HG02884 (cell line): ENCODE results near the gene HSD17B10.
"Not testable (repeated sequence)": the region's sequence is repeated elsewhere in the genome, so short reads cannot be mapped to it uniquely, and the experiment has no call there.

Source experiments
- ATAC-seq: cut with Tn5 transposase; IDR thresholded peaks from one replicate; pipeline ENCODE4 v1.9.1; 2021; ENCODE audit warnings: mild to moderate bottlenecking, moderate library complexity; ENCODE audit not compliant: unreplicated experiment

HSD17B10 gene

DNA sequence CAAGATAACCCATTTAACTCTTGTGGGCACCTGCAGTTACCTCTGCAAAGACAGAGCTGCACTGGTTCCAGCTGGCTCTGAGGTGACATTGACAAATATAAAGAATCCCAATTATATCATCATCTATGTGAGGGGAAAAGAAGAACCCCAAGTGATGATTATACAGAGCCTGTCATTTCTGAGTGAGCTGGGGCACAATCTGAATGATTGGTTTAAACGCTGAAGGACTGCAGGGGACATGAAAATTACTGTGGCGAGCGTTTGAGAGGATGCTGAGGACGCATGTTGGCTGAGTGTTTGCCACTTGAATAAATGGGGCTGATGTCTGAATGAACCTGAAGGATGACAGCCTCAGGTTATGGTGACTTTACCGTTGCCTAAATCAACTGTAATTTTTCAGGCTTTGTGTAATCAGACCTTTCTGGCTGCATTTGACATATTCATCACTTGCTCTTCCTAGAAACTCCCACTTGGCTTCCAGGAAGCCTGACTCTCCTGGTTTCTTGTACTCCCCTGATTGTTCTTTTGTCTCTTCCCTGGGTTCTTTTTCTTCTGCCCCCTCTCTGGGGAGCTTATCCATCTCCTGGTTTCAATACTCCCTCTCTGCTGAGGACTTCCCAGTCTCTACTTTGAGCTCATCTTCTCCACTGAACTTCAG lies 4.1 kb upstream of the HSD17B10 start:
- no peak for ATAC-seq

GRCh38 chrX:53437206-53437605 lies 3.0 kb upstream of the HSD17B10 start:
- no peak for ATAC-seq

DNA sequence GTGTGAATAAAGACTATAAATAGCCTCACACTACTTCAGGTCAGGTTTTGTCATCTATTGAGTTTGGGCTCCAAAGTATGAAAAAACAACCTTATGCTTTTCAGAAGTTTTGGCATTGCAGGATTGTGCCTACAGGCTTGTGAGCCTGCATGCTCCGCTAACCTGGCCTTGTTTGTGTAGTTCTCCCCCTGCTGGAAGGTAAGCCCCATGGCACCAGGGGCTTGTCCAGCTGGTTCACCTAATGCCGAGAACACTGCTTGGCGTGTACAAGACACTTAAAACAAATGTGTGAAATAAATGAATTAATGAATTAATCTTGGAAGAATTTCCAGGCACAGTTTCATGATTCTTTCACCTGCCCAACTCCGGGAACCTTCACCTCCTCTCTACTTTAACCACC lies 1.8 kb upstream of the HSD17B10 start:
- peak; percentile 63 for ATAC-seq

GRCh38 chrX:53430231-53430630 lies 3.9 kb downstream of the HSD17B10 start:
- no peak for ATAC-seq

DNA sequence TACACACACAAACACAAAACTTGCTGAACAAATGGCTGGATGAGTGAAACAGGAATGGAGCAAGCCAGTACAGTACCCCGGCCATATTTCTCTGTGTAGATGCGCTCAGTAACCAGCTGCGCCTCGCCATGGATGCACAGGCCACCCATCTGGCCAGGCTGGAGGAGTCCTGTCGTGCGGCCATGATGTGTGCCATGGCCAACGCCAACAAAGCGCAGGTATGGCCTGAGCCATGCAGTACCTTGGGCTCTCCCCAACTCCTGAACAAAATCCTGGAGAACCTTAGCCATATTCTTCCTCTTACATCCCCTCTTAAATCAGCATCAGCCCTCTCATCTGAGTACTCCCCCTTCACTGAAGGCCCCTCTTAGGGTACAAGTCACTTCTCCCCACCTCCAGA lies 4.4 kb downstream of the HSD17B10 start:
- no peak for ATAC-seq

GRCh38 chrX:53422861-53423306 lies 11.3 kb downstream of the HSD17B10 start, which contains the start of gene RIBC1:
Gene RIBC1, plus strand, starts transcription at chrX:53422873. Its CDS starts 3,404 bp downstream, at chrX:53426277.
- no peak for ATAC-seq

GRCh38 chrX:53422086-53422860 lies 11.9 kb downstream of the HSD17B10 start, which contains the start of gene SMC1A:
Gene SMC1A, minus strand, starts transcription at chrX:53422654. Its CDS starts 54 bp downstream, at chrX:53422600.
- peak; percentile 91 for ATAC-seq

- ATAC-seq, result no peak
Observed at GRCh38 chrX:53421772-53422085, 12.4 kb downstream of the HSD17B10 start.

DNA sequence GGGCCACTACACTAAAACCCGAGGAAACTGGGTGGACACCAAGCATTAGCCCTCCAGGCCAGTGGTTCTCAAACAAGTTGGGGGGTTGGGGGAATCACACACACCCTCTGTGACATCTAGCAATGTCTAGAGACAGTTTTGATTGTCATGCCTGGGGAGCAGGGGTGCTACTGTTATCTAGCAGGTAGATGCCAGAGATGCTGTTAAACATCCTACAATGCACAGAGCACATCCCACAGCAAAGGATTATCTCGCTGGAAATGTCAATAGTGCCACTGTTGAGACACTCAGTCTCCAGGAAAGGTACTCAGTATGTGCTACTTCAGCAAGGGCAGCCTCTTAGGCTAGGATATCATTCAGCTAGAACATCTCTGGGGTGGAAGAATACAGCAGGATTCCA lies 13.0 kb downstream of the HSD17B10 start:
- ATAC-seq, result no peak

DNA sequence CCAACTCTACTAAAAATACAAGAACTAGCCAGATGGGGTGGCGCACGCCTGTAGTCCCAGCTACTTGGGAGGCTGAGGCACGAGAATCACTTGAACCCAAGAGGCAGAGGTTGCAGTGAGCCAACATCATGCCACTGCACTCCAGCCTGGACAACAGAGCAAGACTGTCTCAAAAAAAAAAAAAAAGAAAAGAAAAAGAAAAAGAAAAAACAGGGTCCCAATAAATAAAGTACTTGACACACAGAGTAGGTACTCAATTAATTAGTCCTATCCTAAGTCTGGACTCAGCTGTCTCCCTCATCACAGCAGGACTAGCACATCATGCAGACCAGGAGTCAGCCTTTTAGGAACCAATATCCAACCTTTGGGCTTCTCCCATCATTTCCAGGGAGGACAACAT lies 13.8 kb downstream of the HSD17B10 start:
- not testable (repeated sequence) for ATAC-seq

DNA sequence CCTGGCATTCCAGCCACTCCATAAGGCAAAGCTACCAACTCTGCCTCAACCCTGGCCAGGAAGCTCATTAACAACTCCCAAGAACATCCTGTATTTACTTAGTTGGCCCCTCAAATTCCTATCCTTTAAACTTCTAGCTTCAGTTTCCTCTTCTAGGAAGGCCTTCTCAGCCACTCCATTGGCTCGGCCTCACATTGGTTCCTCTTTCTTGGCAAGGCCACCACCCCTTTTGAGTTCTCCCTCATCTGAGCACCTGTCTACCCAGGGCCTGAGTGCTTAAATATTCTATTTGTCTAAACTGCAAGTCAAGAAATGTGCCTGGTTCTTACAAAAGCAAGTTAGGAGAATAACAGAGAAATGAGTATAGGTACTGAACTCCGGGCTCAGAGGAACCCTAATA lies 21.7 kb downstream of the HSD17B10 start:
- no peak for ATAC-seq

DNA sequence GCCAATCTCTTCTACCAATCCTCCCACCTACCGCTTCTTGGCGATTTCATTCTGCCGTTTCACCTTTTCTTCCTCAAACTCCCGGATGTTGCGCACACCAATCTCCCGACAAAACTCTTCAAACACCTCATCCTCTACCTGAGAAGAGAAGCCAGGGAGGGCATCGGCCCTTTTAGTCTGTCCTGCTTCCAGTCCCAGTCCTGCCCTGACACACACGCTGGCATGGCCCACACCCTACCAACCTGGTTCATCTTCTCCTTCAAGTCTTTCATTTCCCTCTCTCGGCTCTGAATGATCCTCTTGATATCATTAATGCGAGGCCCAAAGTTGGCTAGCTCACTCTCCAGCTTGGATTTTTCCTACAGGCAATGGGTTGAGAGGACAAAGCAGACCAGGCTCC lies 30.6 kb downstream of the HSD17B10 start:
- no peak for ATAC-seq

- ATAC-seq, result no peak
Observed at GRCh38 chrX:53398216-53398615, 36.0 kb downstream of the HSD17B10 start.

GRCh38 chrX:53395605-53396298 lies 38.4 kb downstream of the HSD17B10 start:
- no peak for ATAC-seq

DNA sequence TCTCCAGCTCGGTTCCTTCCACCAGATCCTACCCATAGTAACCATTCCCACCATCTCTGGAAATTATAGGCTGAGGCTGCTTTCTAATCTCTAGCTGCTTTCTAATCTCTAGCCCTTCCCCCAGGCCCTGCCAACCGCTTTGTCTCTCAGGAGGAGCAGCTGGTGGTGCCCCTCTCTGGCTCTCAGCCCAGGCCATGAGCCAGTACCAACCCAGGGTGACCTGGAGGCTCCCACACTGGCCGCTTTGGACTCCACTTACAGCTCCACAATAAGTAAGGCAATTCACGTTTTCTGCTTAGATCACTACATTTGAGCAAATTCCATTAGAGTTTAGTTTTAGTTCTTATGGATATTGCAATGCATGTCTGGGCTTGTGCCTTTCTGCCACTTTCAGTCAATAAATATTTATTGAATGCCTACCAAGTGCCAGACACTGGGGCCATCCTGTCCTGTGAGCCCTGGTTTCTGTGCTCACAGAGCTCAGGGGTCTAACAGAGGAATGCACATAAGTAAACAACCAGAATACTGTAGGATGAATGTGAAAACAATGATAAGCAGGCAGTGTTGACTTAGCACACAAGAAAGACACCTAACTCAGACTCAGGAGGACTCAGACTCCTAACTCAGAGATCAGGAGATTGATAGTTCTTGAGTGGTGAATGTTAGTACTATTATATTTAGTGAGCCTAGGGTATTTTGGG lies 50.6 kb downstream of the HSD17B10 start:
- ATAC-seq, result no peak
